Caco-2 (cell line): ENCODE measurements around the gene DNM2. TPM values are rescaled to one million over a fixed set of nuclear protein-coding genes. Genes with fewer than 3 reads are reported as not detected.

Source experiments
- BruUV-seq: library from RNA; stranded (reverse); fragments of 400-500 nt; replicated peaks from 2 replicates; lab custom pipeline; 2021; lab: Mats Ljungman, UMichigan
- CTCF ChIA-PET: fragments of 300-600 bp; sonication (Branson Sonifier 250); formaldehyde crosslinking; loops from one replicate; lab custom pipeline; 2022; ENCODE audit warnings: antibody characterized with exemption; lab: Charles Lee
- POLR2A ChIA-PET: fragments of 300-600 bp; sonication (Branson Sonifier 250); formaldehyde crosslinking; loops from one replicate; lab custom pipeline; 2022; ENCODE audit warnings: antibody characterized with exemption; lab: Charles Lee
- DNase-seq, 2 experiments: peaks; one replicate each; pipeline versions ENCODE4 v3.0.0 to v3.0.0-alpha.2; 2020 to 2022
- H3K27me3 ChIP-seq: replicated peaks from 2 replicates; pipeline ENCODE4 v1.6.0; 2011; ENCODE audit warnings: low read length; ENCODE audit not compliant: control insufficient read depth, insufficient read depth
- H3K36me3 ChIP-seq: 2 replicates; pipeline ENCODE4 v1.5.1; 2011; ENCODE audit warnings: low read length; ENCODE audit not compliant: control insufficient read depth, insufficient read depth
- H3K4me1 ChIP-seq: fragments of 250-450 bp; sonication (Bioruptor Pico); 2 replicates; pipeline ENCODE4 v1.5.1; 2020; ENCODE audit warnings: mild to moderate bottlenecking
- H3K4me3 ChIP-seq: 2 replicates; pipeline ENCODE4 v1.5.1; 2011; ENCODE audit warnings: low read depth, mild to moderate bottlenecking, control low read depth, low read length
- H3K9me3 ChIP-seq: fragments of 250-450 bp; sonication (Bioruptor Pico); 2 replicates; pipeline ENCODE4 v1.5.1; 2020; ENCODE audit warnings: mild to moderate bottlenecking, moderate library complexity
- H3K27ac Mint-ChIP-seq: one replicate; pipeline ENCODE4 v1.8.0; 2022; ENCODE audit warnings: mixed read lengths; ENCODE audit not compliant: unreplicated experiment
- H3K27me3 Mint-ChIP-seq: one replicate; pipeline ENCODE4 v1.8.0; 2022; ENCODE audit warnings: mixed read lengths; ENCODE audit not compliant: insufficient read depth, unreplicated experiment
- H3K36me3 Mint-ChIP-seq: one replicate; pipeline ENCODE4 v1.8.0; 2022; ENCODE audit warnings: mild to moderate bottlenecking, mixed read lengths; ENCODE audit not compliant: insufficient read depth, unreplicated experiment
- H3K4me1 Mint-ChIP-seq: one replicate; pipeline ENCODE4 v1.8.0; 2022; ENCODE audit warnings: low read depth, mixed read lengths; ENCODE audit not compliant: unreplicated experiment
- H3K4me3 Mint-ChIP-seq: one replicate; pipeline ENCODE4 v1.8.0; 2022; ENCODE audit warnings: mild to moderate bottlenecking, moderate library complexity, mixed read lengths; ENCODE audit not compliant: unreplicated experiment
- H3K9me3 Mint-ChIP-seq: one replicate; pipeline ENCODE4 v1.8.0; 2022; ENCODE audit warnings: mixed read lengths; ENCODE audit not compliant: unreplicated experiment
- intact Hi-C: fragments of 100-400 bp; cut with micrococcal nuclease; formaldehyde crosslinking; loops from one replicate; pipeline ENCODE4 v1.10.0; 2022; ENCODE audit not compliant: unreplicated experiment
- total RNA-seq: library from RNA; stranded (reverse); gene quantifications from 2 replicates; pipeline ENCODE4 v1.2.3, GENCODE V29; 2022
- TF ChIP-seq, protein P1 (sequence below), 2 experiments: fragments of 200-600 bp in 1 of 2; IDR thresholded peaks; 1 replicate in 1 of 2; 2 replicates in 1 of 2; pipeline versions ENCODE4 v1.5.1 to v1.8.0; 2011 to 2022; ENCODE audit warnings: antibody characterized with exemption in 1 of 2, control low read depth in 1 of 2, inconsistent platforms in 1 of 2, low read depth in 1 of 2, low read length in 1 of 2, mild to moderate bottlenecking in 1 of 2, moderate library complexity in 1 of 2; ENCODE audit not compliant: insufficient read depth in 1 of 2, severe bottlenecking in 1 of 2, unreplicated experiment in 1 of 2

DNM2 gene
- total RNA-seq, 1 experiment from 2014 or later, result 137 TPM

DNA sequence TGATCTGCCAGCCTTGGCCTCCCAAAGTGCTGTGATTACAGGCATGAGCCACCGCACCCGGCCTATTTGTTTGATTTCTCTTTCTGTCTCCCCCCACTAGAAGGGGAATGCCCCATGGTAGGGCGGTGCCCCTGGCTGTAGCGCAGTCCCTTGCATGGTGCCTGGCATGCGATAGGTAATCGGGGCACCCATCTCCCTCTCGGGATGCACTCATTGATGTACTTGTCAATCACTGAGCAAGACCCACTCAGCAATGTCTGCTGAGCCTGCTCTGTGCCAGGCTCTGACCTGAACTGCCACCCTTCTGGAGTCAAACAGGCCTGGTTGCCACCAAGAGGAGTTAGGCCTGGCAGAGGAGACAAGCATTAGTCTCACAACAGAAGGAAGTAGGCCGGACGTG lies 19.8 kb downstream of the DNM2 start:
- intact Hi-C loops, result no loop called here
- peaks cover 39% of the 10 kb centered on the region for H3K36me3 Mint-ChIP-seq
- no peak overlapping the region for H3K27ac Mint-ChIP-seq
- Histone ChIP-seq H3K4me3 (no peak overlapping the region), H3K36me3 (no peaks in the 10 kb centered on the region), H3K4me1 (peaks cover 7% of the 10 kb centered on the region; the same call in 1 of the 2 replicates), H3K9me3 (0 out of 2 replicates have a peak, but pooled peaks cover 5% of the 10 kb centered on the region), H3K27me3 (no peaks in the 10 kb centered on the region)
- no peaks in the 10 kb centered on the region for H3K4me1 Mint-ChIP-seq
- H3K27me3 Mint-ChIP-seq, result no peaks in the 10 kb centered on the region
- H3K4me3 Mint-ChIP-seq, result no peak overlapping the region
- CTCF ChIA-PET, result no interaction called here
- no peak for DNase-seq
- POLR2A ChIA-PET, result no interaction called here
- TF ChIP-seq, protein P1, sequence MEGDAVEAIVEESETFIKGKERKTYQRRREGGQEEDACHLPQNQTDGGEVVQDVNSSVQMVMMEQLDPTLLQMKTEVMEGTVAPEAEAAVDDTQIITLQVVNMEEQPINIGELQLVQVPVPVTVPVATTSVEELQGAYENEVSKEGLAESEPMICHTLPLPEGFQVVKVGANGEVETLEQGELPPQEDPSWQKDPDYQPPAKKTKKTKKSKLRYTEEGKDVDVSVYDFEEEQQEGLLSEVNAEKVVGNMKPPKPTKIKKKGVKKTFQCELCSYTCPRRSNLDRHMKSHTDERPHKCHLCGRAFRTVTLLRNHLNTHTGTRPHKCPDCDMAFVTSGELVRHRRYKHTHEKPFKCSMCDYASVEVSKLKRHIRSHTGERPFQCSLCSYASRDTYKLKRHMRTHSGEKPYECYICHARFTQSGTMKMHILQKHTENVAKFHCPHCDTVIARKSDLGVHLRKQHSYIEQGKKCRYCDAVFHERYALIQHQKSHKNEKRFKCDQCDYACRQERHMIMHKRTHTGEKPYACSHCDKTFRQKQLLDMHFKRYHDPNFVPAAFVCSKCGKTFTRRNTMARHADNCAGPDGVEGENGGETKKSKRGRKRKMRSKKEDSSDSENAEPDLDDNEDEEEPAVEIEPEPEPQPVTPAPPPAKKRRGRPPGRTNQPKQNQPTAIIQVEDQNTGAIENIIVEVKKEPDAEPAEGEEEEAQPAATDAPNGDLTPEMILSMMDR (IDR thresholded peaks at IDR 0.05; ENCODE audit: insufficient read depth in 1 of 2, low read depth in 1 of 2, low read length in 1 of 2, severe bottlenecking in 1 of 2, unreplicated experiment in 1 of 2), result no peak
- no peaks in the 10 kb centered on the region for H3K9me3 Mint-ChIP-seq
- BruUV-seq, result no TSS peak

GRCh38 chr19:10740798-10741197 lies 22.9 kb downstream of the DNM2 start:
- Mint-ChIP-seq H3K9me3 (no peaks in the 10 kb centered on the region), H3K4me3 (no peak overlapping the region), H3K27ac (peak overlapping the region; percentile 47), H3K4me1 (no peaks in the 10 kb centered on the region), H3K36me3 (peaks cover 26% of the 10 kb centered on the region), H3K27me3 (no peaks in the 10 kb centered on the region)
- intact Hi-C loops, result no loop called here
- H3K9me3 ChIP-seq, result 0 out of 2 replicates have a peak, but pooled peaks cover 5% of the 10 kb centered on the region
- no TSS peak for BruUV-seq
- no peaks in the 10 kb centered on the region for H3K27me3 ChIP-seq
- POLR2A ChIA-PET, result no interaction called here
- no peaks in the 10 kb centered on the region for H3K36me3 ChIP-seq
- DNase-seq, result no peak
- CTCF ChIA-PET, result no interaction called here
- H3K4me3 ChIP-seq, result no peak overlapping the region
- TF ChIP-seq, protein P1 (IDR thresholded peaks at IDR 0.05; ENCODE audit: insufficient read depth in 1 of 2, low read depth in 1 of 2, low read length in 1 of 2, severe bottlenecking in 1 of 2, unreplicated experiment in 1 of 2), result no peak
- peaks cover 7% of the 10 kb centered on the region; the same call in 1 of the 2 replicates for H3K4me1 ChIP-seq

DNA sequence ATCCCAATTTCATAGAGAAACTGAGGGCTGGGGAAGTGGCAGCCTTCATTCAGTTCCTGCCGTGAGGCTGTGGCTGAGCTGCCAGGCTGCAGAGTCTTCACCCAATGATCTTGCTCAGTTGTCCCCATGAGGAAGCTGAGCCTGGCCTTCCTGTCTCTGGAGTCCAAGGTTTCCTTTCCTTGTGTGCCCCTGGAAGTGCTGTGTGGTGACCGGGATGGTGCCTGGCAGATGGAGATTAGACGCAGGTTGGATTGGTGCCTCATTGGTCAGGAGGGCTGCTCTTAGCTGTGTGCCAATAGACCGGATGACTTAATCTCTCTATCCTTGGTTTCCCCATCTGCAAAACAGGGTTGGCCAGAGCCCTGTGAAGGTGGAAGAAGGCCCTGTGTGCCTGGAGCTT lies 24.6 kb downstream of the DNM2 start:
- TF ChIP-seq, protein P1 (IDR thresholded peaks at IDR 0.05; ENCODE audit: insufficient read depth in 1 of 2, low read depth in 1 of 2, low read length in 1 of 2, severe bottlenecking in 1 of 2, unreplicated experiment in 1 of 2), result no peak
- Histone ChIP-seq H3K4me1 (peaks cover 7% of the 10 kb centered on the region; the same call in 1 of the 2 replicates), H3K9me3 (0 out of 2 replicates have a peak, but pooled peaks cover 5% of the 10 kb centered on the region), H3K27me3 (no peaks in the 10 kb centered on the region), H3K36me3 (no peaks in the 10 kb centered on the region), H3K4me3 (no peak overlapping the region)
- no peak overlapping the region for H3K27ac Mint-ChIP-seq
- ChIA-PET CTCF (interaction anchor here (1.3 kb wide), 1 partner anchor 29 kb away, joined by 5 read pairs; no protein-coding TSS in a partner anchor), POLR2A (interaction anchor here (0.8 kb wide), 1 partner anchor 135 kb away, joined by 3 read pairs; no protein-coding TSS in a partner anchor)
- intact Hi-C loops, result no loop called here
- no peak for DNase-seq
- BruUV-seq, result no TSS peak
- no peak overlapping the region for H3K4me3 Mint-ChIP-seq
- H3K27me3 Mint-ChIP-seq, result no peaks in the 10 kb centered on the region
- peaks cover 18% of the 10 kb centered on the region for H3K36me3 Mint-ChIP-seq
- no peaks in the 10 kb centered on the region for H3K9me3 Mint-ChIP-seq
- H3K4me1 Mint-ChIP-seq, result no peaks in the 10 kb centered on the region
